ENCODE measurements around the gene ZNF536.

Gene ZNF536

DNA sequence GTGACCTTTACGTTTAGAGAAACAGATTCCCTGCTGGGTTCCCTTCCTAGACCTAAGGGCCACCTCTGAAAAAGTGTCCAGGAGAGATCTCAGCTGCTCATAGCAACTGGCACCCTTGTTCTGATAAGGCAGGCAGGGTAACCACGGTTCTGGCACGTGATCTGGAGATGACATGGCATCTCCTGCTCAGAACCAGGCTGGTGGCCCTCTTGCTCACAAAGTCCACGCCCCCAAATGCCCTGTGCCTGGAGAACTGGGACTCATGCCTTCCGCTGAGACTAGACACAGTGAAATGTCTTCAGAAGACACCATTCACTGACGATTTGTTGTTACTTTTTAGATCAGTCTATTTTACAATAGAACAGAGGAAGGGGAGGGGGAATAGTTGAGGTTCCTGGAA is 174.1 kb downstream of the ZNF536 start:
- Histone ChIP-seq H3K4me3 (ENCODE audit: low read length) (no peak overlapping the region), H3K27me3 (ENCODE audit: low read depth, low read length) (peaks cover 9% of the 10 kb centered on the region; the same call in 1 of the 2 replicates), H3K4me2 (ENCODE audit: low read length) (no peak overlapping the region), H4K20me1 (ENCODE audit: insufficient read depth, low read length) (no peaks in the 10 kb centered on the region), H2AFZ (ENCODE audit: low read depth, low read length) (no peak overlapping the region), H3K79me2 (ENCODE audit: low read length) (no peaks in the 10 kb centered on the region), H3K9me3 (ENCODE audit: insufficient read depth, low read length) (no peaks in the 10 kb centered on the region), H3K9ac (ENCODE audit: low read length) (no peak overlapping the region), H3K4me1 (ENCODE audit: low read length) (no peaks in the 10 kb centered on the region), H3K36me3 (replicated peaks; ENCODE audit: low read depth, low read length) (no peaks in the 10 kb centered on the region), H3K27ac (ENCODE audit: low read length) (no peak overlapping the region)
- TF ChIP-seq, protein P1, sequence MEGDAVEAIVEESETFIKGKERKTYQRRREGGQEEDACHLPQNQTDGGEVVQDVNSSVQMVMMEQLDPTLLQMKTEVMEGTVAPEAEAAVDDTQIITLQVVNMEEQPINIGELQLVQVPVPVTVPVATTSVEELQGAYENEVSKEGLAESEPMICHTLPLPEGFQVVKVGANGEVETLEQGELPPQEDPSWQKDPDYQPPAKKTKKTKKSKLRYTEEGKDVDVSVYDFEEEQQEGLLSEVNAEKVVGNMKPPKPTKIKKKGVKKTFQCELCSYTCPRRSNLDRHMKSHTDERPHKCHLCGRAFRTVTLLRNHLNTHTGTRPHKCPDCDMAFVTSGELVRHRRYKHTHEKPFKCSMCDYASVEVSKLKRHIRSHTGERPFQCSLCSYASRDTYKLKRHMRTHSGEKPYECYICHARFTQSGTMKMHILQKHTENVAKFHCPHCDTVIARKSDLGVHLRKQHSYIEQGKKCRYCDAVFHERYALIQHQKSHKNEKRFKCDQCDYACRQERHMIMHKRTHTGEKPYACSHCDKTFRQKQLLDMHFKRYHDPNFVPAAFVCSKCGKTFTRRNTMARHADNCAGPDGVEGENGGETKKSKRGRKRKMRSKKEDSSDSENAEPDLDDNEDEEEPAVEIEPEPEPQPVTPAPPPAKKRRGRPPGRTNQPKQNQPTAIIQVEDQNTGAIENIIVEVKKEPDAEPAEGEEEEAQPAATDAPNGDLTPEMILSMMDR (IDR thresholded peaks at IDR 0.05; ENCODE audit: low read depth, low read length) = no peak
- no peak for TF ChIP-seq EZH2phosphoT487 (IDR thresholded peaks at IDR 0.05; ENCODE audit: low read depth)

DNA sequence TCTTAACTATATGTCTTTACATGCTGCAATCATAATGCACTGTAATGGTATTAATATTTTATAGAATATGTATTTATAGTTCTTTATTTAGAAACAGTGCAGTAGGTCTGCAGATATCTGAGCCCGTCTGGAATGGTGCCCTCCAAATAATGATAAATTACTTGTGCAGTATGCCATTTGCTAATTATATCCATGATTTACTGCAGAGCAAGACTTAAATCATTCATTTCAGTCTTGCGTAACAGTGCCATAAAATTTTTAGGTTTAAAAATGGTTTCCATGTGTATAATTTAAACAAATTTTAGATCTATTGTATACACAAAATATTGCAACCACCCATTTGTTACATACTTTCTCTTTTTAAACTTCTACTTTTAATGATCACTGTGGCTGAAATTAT is 175.1 kb downstream of the ZNF536 start:
- H3K27ac ChIP-seq (ENCODE audit: low read length) = no peak overlapping the region
- H2AFZ ChIP-seq (ENCODE audit: low read depth, low read length) = no peak overlapping the region
- peaks cover 9% of the 10 kb centered on the region; the same call in 1 of the 2 replicates for H3K27me3 ChIP-seq (ENCODE audit: low read depth, low read length)
- H4K20me1 ChIP-seq (ENCODE audit: insufficient read depth, low read length) = no peaks in the 10 kb centered on the region
- no peaks in the 10 kb centered on the region for H3K36me3 ChIP-seq (replicated peaks; ENCODE audit: low read depth, low read length)
- H3K79me2 ChIP-seq (ENCODE audit: low read length) = no peaks in the 10 kb centered on the region
- no peak overlapping the region for H3K4me3 ChIP-seq (ENCODE audit: low read length)
- no peak overlapping the region for H3K4me2 ChIP-seq (ENCODE audit: low read length)
- no peaks in the 10 kb centered on the region for H3K4me1 ChIP-seq (ENCODE audit: low read length)
- H3K9me3 ChIP-seq (ENCODE audit: insufficient read depth, low read length) = no peaks in the 10 kb centered on the region
- TF ChIP-seq EZH2phosphoT487 (IDR thresholded peaks at IDR 0.05; ENCODE audit: low read depth) = no peak
- TF ChIP-seq, protein P1 (IDR thresholded peaks at IDR 0.05; ENCODE audit: low read depth, low read length) = no peak
- no peak overlapping the region for H3K9ac ChIP-seq (ENCODE audit: low read length)

DNA sequence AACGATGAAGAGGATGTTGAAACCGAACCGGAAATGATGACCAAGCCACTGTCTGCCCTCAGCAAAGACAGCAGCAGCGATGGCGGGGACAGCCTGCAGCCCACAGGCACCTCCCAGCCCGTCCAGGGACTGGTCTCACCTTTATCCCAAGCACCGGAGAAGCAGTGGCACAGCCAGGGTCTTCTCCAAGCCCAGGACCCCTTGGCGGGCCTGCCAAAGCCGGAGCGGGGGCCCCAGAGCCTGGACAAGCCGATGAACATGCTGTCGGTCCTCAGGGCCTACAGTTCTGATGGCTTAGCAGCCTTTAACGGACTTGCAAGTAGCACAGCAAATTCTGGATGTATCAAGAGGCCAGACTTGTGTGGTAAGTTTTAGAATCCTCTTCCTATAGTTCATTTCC is 177.0 kb downstream of the ZNF536 start:
- H3K4me2 ChIP-seq (ENCODE audit: low read length) = no peak overlapping the region
- no peaks in the 10 kb centered on the region for H3K9me3 ChIP-seq (ENCODE audit: insufficient read depth, low read length)
- no peak overlapping the region for H3K4me3 ChIP-seq (ENCODE audit: low read length)
- no peaks in the 10 kb centered on the region for H3K4me1 ChIP-seq (ENCODE audit: low read length)
- H3K79me2 ChIP-seq (ENCODE audit: low read length) = no peaks in the 10 kb centered on the region
- no peak overlapping the region for H3K9ac ChIP-seq (ENCODE audit: low read length)
- no peak overlapping the region for H3K27ac ChIP-seq (ENCODE audit: low read length)
- H4K20me1 ChIP-seq (ENCODE audit: insufficient read depth, low read length) = no peaks in the 10 kb centered on the region
- peaks cover 9% of the 10 kb centered on the region; the same call in 1 of the 2 replicates for H3K27me3 ChIP-seq (ENCODE audit: low read depth, low read length)
- no peaks in the 10 kb centered on the region for H3K36me3 ChIP-seq (replicated peaks; ENCODE audit: low read depth, low read length)
- TF ChIP-seq, protein P1 (IDR thresholded peaks at IDR 0.05; ENCODE audit: low read depth, low read length) = no peak
- TF ChIP-seq EZH2phosphoT487 (IDR thresholded peaks at IDR 0.05; ENCODE audit: low read depth) = no peak
- no peak overlapping the region for H2AFZ ChIP-seq (ENCODE audit: low read depth, low read length)

DNA sequence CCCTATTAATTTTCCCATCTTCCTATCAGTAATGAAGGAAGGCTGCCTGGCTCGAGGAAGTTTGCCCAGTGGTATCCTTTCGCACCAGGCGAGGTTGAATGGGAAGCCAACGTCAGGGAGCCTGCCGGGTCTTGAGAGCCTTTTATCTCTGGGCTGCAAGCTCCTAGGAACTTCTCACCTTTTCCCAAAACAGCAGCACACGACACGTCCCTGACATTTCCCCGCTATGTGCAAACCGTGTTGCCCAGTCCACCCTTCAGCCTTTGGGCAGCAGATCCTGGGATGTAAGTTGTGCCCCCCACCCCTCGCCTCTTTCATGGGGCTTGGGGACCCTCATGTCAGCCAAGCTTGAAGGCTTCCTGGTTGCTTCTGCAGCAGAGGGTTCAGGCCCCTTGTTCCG is 179.1 kb downstream of the ZNF536 start:
- no peak overlapping the region for H3K4me2 ChIP-seq (ENCODE audit: low read length)
- H3K9ac ChIP-seq (ENCODE audit: low read length) = no peak overlapping the region
- no peak overlapping the region for H3K27ac ChIP-seq (ENCODE audit: low read length)
- H3K9me3 ChIP-seq (ENCODE audit: insufficient read depth, low read length) = no peaks in the 10 kb centered on the region
- TF ChIP-seq EZH2phosphoT487 (IDR thresholded peaks at IDR 0.05; ENCODE audit: low read depth) = no peak
- TF ChIP-seq, protein P1 (IDR thresholded peaks at IDR 0.05; ENCODE audit: low read depth, low read length) = no peak
- H2AFZ ChIP-seq (ENCODE audit: low read depth, low read length) = no peak overlapping the region
- no peak overlapping the region for H3K4me3 ChIP-seq (ENCODE audit: low read length)
- no peaks in the 10 kb centered on the region for H3K79me2 ChIP-seq (ENCODE audit: low read length)
- no peaks in the 10 kb centered on the region for H3K4me1 ChIP-seq (ENCODE audit: low read length)
- H3K36me3 ChIP-seq (replicated peaks; ENCODE audit: low read depth, low read length) = no peaks in the 10 kb centered on the region
- no peaks in the 10 kb centered on the region for H4K20me1 ChIP-seq (ENCODE audit: insufficient read depth, low read length)
- H3K27me3 ChIP-seq (ENCODE audit: low read depth, low read length) = peaks cover 9% of the 10 kb centered on the region; the same call in 1 of the 2 replicates

All from OCI-LY3 (cell line).